B cell (primary cell): ENCODE data around the gene DOCK4. TPM values are rescaled to one million over a fixed set of nuclear protein-coding genes. Genes with fewer than 3 reads are reported as not detected.
A peak's percentile ranks its signal among the peaks of the same experiment; 100 is the strongest.

ENCODE experiments used
- ATAC-seq: fragments of 200-7000 bp; cut with Tn5 transposase; one replicate; pipeline ENCODE4 v1.10.0; 2021; ENCODE audit warnings: low read depth, mild to moderate bottlenecking, moderate number of reproducible peaks, moderate library complexity
- CTCF ChIA-PET: fragments of 350-600 bp; sonication (Branson Sonifier 250); formaldehyde crosslinking; loops from one replicate; lab custom pipeline; 2021; ENCODE audit warnings: antibody characterized with exemption, inconsistent platforms; lab: Charles Lee
- POLR2A ChIA-PET: fragments of 350-600 bp; sonication (Branson Sonifier 250); formaldehyde crosslinking; loops from one replicate; lab custom pipeline; 2021; ENCODE audit warnings: antibody characterized with exemption; lab: Charles Lee
- DNase-seq: peaks from one replicate; pipeline ENCODE4 v3.0.0; 2013
- H2AFZ ChIP-seq: 2 replicates; pipeline ENCODE4 v1.6.1; 2012; ENCODE audit warnings: mild to moderate bottlenecking, low read depth, low read length; ENCODE audit not compliant: insufficient read depth, poor library complexity, severe bottlenecking
- H3K27ac ChIP-seq, 2 donors: 1 replicate in 1 of 2; 2 replicates in 1 of 2; pipeline ENCODE4 v1.5.1; 2012 to 2013; ENCODE audit warnings: low read length in 2 of 2, mild to moderate bottlenecking in 2 of 2, moderate library complexity in 1 of 2
- H3K27me3 ChIP-seq, 4 experiments: fragments of 200-600 bp in 1 of 4; sonication (generic) in 1 of 4; replicated peaks in 1 of 4; 1 replicate in 2 of 4; 2 replicates in 2 of 4; pipeline versions ENCODE4 v1.6.1 to v1.7.0; 2013 to 2016; ENCODE audit warnings: low read length in 3 of 4, mild to moderate bottlenecking in 2 of 4, mixed read lengths in 1 of 4, moderate library complexity in 1 of 4; ENCODE audit not compliant: insufficient read depth in 4 of 4, control insufficient read depth in 3 of 4; ENCODE audit errors: control extremely low read depth in 1 of 4
- H3K36me3 ChIP-seq, 2 experiments: replicated peaks in 1 of 2; 1 replicate in 1 of 2; 2 replicates in 1 of 2; pipeline versions ENCODE4 v1.6.1 to v1.7.1; 2013; ENCODE audit warnings: low read length in 1 of 2; ENCODE audit not compliant: insufficient read depth in 2 of 2, control insufficient read depth in 1 of 2; ENCODE audit errors: control extremely low read depth in 1 of 2, extremely low read depth in 1 of 2
- H3K4me1 ChIP-seq, 2 donors: fragments of 200-600 bp in 1 of 2; sonication (generic) in 1 of 2; 1 replicate in 1 of 2; 2 replicates in 1 of 2; pipeline versions ENCODE4 v1.5.1 to v1.6.1; 2013 to 2017; ENCODE audit warnings: low read length in 2 of 2; ENCODE audit not compliant: control insufficient read depth in 2 of 2, insufficient read depth in 2 of 2
- H3K4me2 ChIP-seq: replicated peaks from 2 replicates; pipeline ENCODE3; 2012; ENCODE audit warnings: mild to moderate bottlenecking, low read depth, low read length; ENCODE audit not compliant: poor library complexity, severe bottlenecking
- H3K4me3 ChIP-seq, 5 experiments: fragments of 200-600 bp in 1 of 5; sonication (generic) in 1 of 5; 1 replicate in 3 of 5; 2 replicates in 2 of 5; pipeline versions ENCODE4 v1.5.1 to v1.7.0; 2011 to 2016; ENCODE audit warnings: low read length in 4 of 5, mild to moderate bottlenecking in 4 of 5, low read depth in 2 of 5, control low read depth in 1 of 5, moderate library complexity in 1 of 5; ENCODE audit not compliant: insufficient read depth in 1 of 5; ENCODE audit errors: control extremely low read depth in 1 of 5, extremely low read depth in 1 of 5
- H3K79me2 ChIP-seq: fragments of 200-600 bp; sonication (generic); one replicate; pipeline ENCODE4 v1.6.0; 2016; ENCODE audit warnings: low read length; ENCODE audit not compliant: control insufficient read depth, insufficient read depth
- H3K9ac ChIP-seq: fragments of 200-600 bp; sonication (generic); 2 replicates; pipeline ENCODE4 v1.6.1; 2017; ENCODE audit warnings: mild to moderate bottlenecking, low read length, moderate library complexity
- H3K9me3 ChIP-seq, 3 donors: one replicate each; pipeline versions ENCODE4 v1.6.1 to v1.7.1; 2013; ENCODE audit warnings: low read length in 2 of 3; ENCODE audit not compliant: control insufficient read depth in 2 of 3, insufficient read depth in 1 of 3; ENCODE audit errors: control extremely low read depth in 1 of 3
- H4K20me1 ChIP-seq: 2 replicates; pipeline ENCODE4 v1.6.0; 2012; ENCODE audit warnings: mild to moderate bottlenecking, low read length; ENCODE audit not compliant: insufficient read depth, control insufficient read depth, poor library complexity, severe bottlenecking
- H3K27ac Mint-ChIP-seq: one replicate; pipeline ENCODE4 v1.8.0; 2021; ENCODE audit warnings: mixed read lengths
- H3K27me3 Mint-ChIP-seq: one replicate; pipeline ENCODE4 v1.8.0; 2021; ENCODE audit warnings: mixed read lengths
- H3K4me1 Mint-ChIP-seq: one replicate; pipeline ENCODE4 v1.8.0; 2021; ENCODE audit warnings: mixed read lengths
- H3K4me3 Mint-ChIP-seq: one replicate; pipeline ENCODE4 v1.8.0; 2021; ENCODE audit warnings: mixed read lengths
- H3K9me3 Mint-ChIP-seq: one replicate; pipeline ENCODE4 v1.8.0; 2022; ENCODE audit warnings: mixed read lengths; ENCODE audit not compliant: insufficient read depth
- EZH2 ChIP-seq: IDR thresholded peaks from 2 replicates; pipeline ENCODE4 v1.6.1; 2012; ENCODE audit warnings: borderline replicate concordance, low read depth, mild to moderate bottlenecking, moderate library complexity, low read length; ENCODE audit not compliant: insufficient read depth, poor library complexity, severe bottlenecking
- WGBS: methylation state at CpG from one replicate; pipeline ENCODE4 v1.1.5; 2013; ENCODE audit warnings: missing lambda C conversion rate; ENCODE audit not compliant: insufficient coverage; 5-methylcytosine and 5-hydroxymethylcytosine counted together
- intact Hi-C: fragments of 100-400 bp; cut with micrococcal nuclease; formaldehyde crosslinking; loops from one replicate; pipeline ENCODE4 v1.10.0; 2022
- polyA plus RNA-seq: library from polyadenylated mRNA; depleted of rRNA; stranded (reverse); fragments of >200 nt; gene quantifications from 2 replicates; pipeline ENCODE4 v1.2.3, GENCODE V29; 2012
- total RNA-seq, 2 donors: library from RNA; stranded (reverse); fragments of 120-200 nt in 1 of 2; gene quantifications; 1 replicate in 1 of 2; 2 replicates in 1 of 2; pipeline versions ENCODE4 v1.2.3 to v1.2.4, GENCODE V29; 2013 to 2022
- TF ChIP-seq, protein P1 (sequence below): fragments of 200-600 bp; IDR thresholded peaks from one replicate; pipeline ENCODE4 v1.8.0; 2022; ENCODE audit warnings: antibody characterized with exemption, mild to moderate bottlenecking

The DOCK4 gene
- total and polyA plus RNA-seq, 2 donors (not counting 1 experiment from before 2014, with no cell fraction given), result 0.03 to 4.1 TPM

- Histone ChIP-seq H3K4me1 (peaks cover 27 to 29% of the 10 kb centered on the region in 2 donors), H3K79me2 (peaks cover 44% of the 10 kb centered on the region), H3K27me3 (peaks cover 0 to 37% (median 31%) of the 10 kb centered on the region in 4 experiments), H3K9ac (peak overlapping the region; percentile 94), H3K27ac (no peak overlapping the region), H2AFZ (peak overlapping the region; percentile 98), H3K9me3 (peaks cover 0 to 3% (median 0%) of the 10 kb centered on the region in 3 donors), H3K36me3 (no peaks in the 10 kb centered on the region), H4K20me1 (no peaks in the 10 kb centered on the region), H3K4me2 (peak overlapping the region; percentile 99), H3K4me3 (peak overlapping the region; percentile 77 to 97 (median 91))
- WGBS, result 0% methylated on average over 5 of the region's 14 CpGs
- ATAC-seq, result no peak
- TF ChIP-seq, protein P1, sequence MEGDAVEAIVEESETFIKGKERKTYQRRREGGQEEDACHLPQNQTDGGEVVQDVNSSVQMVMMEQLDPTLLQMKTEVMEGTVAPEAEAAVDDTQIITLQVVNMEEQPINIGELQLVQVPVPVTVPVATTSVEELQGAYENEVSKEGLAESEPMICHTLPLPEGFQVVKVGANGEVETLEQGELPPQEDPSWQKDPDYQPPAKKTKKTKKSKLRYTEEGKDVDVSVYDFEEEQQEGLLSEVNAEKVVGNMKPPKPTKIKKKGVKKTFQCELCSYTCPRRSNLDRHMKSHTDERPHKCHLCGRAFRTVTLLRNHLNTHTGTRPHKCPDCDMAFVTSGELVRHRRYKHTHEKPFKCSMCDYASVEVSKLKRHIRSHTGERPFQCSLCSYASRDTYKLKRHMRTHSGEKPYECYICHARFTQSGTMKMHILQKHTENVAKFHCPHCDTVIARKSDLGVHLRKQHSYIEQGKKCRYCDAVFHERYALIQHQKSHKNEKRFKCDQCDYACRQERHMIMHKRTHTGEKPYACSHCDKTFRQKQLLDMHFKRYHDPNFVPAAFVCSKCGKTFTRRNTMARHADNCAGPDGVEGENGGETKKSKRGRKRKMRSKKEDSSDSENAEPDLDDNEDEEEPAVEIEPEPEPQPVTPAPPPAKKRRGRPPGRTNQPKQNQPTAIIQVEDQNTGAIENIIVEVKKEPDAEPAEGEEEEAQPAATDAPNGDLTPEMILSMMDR, result no peak
- no peak for TF ChIP-seq EZH2
- H3K27ac Mint-ChIP-seq, result no peak overlapping the region
- peaks cover 41% of the 10 kb centered on the region for H3K4me1 Mint-ChIP-seq
- H3K9me3 Mint-ChIP-seq, result no peaks in the 10 kb centered on the region
- intact Hi-C loops, result no loop called here
- peaks cover 39% of the 10 kb centered on the region for H3K27me3 Mint-ChIP-seq
- peak overlapping the region; percentile 91 for H3K4me3 Mint-ChIP-seq
- DNase-seq, result peak; percentile 57
- POLR2A ChIA-PET, result interaction anchor here (1.5 kb wide), 1 partner anchor 246 kb away, joined by 7 read pairs; the partner anchor contains the start of gene IFRD1
- CTCF ChIA-PET, result interaction anchor here (0.6 kb wide), 1 partner anchor 441 kb away, joined by 3 read pairs; no protein-coding TSS in a partner anchor
These were observed 1.5 kb downstream of the DOCK4 start for GRCh38 chr7:112204499-112205342.

DNA sequence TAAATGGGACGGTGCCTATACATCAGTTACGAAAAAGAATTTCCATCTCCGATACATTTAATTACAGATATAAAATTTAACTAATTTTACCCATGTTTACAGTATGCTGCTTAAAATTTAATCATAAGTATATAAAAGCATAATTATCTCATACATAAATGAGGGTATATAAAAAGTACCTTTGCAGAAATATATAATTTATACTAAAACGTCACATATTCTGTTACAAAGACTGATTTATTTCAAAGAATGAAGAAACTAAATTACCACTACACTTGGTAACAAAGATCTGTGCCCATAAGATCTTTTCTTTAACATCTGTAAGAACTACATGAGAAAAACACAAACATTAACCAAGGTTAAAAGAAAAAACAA lies 2.8 kb downstream of the DOCK4 start:
- POLR2A ChIA-PET, result no interaction called here
- H3K9me3 Mint-ChIP-seq, result no peaks in the 10 kb centered on the region
- no CpG with 5 or more reads among the region's 4 CpGs for WGBS

More for the DNA sequence above, 2.8 kb downstream of the DOCK4 start:
- CTCF ChIA-PET, result no interaction called here
- Histone ChIP-seq H3K79me2 (peaks cover 30% of the 10 kb centered on the region), H3K9me3 (peaks cover 0 to 3% (median 0%) of the 10 kb centered on the region in 3 donors), H3K4me2 (no peak overlapping the region), H3K27me3 (peaks cover 0 to 37% (median 32%) of the 10 kb centered on the region in 4 experiments), H3K4me3 (no peak overlapping the region), H4K20me1 (no peaks in the 10 kb centered on the region), H3K27ac (no peak overlapping the region), H2AFZ (no peak overlapping the region), H3K9ac (no peak overlapping the region), H3K4me1 (peaks cover 27 to 29% of the 10 kb centered on the region in 2 donors), H3K36me3 (no peaks in the 10 kb centered on the region)
- Mint-ChIP-seq H3K27ac (no peak overlapping the region), H3K4me3 (no peak overlapping the region), H3K27me3 (peaks cover 47% of the 10 kb centered on the region), H3K4me1 (peaks cover 36% of the 10 kb centered on the region)
- DNase-seq (no peak), ATAC-seq (no peak)
- TF ChIP-seq, protein P1, result no peak
- no peak for TF ChIP-seq EZH2
- intact Hi-C loops, result no loop called here
